T-helper 1 cell treated with Interleukin-12 subunit alpha and Interleukin-12 subunit beta and Interleukin-4 antibody, amounts not matched to agents 30 μg/mL and 1 μg/mL, for 36 hours (primary cell): ENCODE data around the gene ADSL.
A peak's percentile ranks its signal among the peaks of the same experiment; 100 is the strongest.

Experiments
- H3K27ac Mint-ChIP-seq: one replicate; pipeline ENCODE4 v1.8.0; 2021; ENCODE audit warnings: mild to moderate bottlenecking, mixed read lengths
- H3K27me3 Mint-ChIP-seq: one replicate; pipeline ENCODE4 v1.8.0; 2021; ENCODE audit warnings: low read depth, mixed read lengths
- H3K36me3 Mint-ChIP-seq: one replicate; pipeline ENCODE4 v1.8.0; 2021; ENCODE audit warnings: low read depth, mixed read lengths
- H3K4me1 Mint-ChIP-seq: one replicate; pipeline ENCODE4 v1.8.0; 2021; ENCODE audit warnings: low read depth, mixed read lengths
- H3K4me3 Mint-ChIP-seq: one replicate; pipeline ENCODE4 v1.8.0; 2021; ENCODE audit warnings: mild to moderate bottlenecking, moderate library complexity, mixed read lengths
- H3K9me3 Mint-ChIP-seq: one replicate; pipeline ENCODE4 v1.8.0; 2021; ENCODE audit warnings: mixed read lengths

Gene ADSL

GRCh38 chr22:40334899-40335298, 11.4 kb upstream of the ADSL start:
- H3K27ac Mint-ChIP-seq = peak overlapping the region; percentile 70
- H3K4me1 Mint-ChIP-seq = peaks cover 57% of the 10 kb centered on the region
- peaks cover 41% of the 10 kb centered on the region for H3K36me3 Mint-ChIP-seq
- H3K4me3 Mint-ChIP-seq = peak overlapping the region; percentile 59
- no peaks in the 10 kb centered on the region for H3K9me3 Mint-ChIP-seq
- no peaks in the 10 kb centered on the region for H3K27me3 Mint-ChIP-seq

GRCh38 chr22:40335358-40335757, 10.9 kb upstream of the ADSL start:
- Mint-ChIP-seq H3K4me3 (no peak overlapping the region), H3K4me1 (peaks cover 55% of the 10 kb centered on the region), H3K27me3 (no peaks in the 10 kb centered on the region), H3K27ac (no peak overlapping the region), H3K9me3 (no peaks in the 10 kb centered on the region), H3K36me3 (peaks cover 38% of the 10 kb centered on the region)

GRCh38 chr22:40340044-40340443, 6.3 kb upstream of the ADSL start:
- H3K27me3 Mint-ChIP-seq = no peaks in the 10 kb centered on the region
- H3K4me1 Mint-ChIP-seq = peaks cover 36% of the 10 kb centered on the region
- H3K27ac Mint-ChIP-seq = no peak overlapping the region
- no peaks in the 10 kb centered on the region for H3K9me3 Mint-ChIP-seq
- no peak overlapping the region for H3K4me3 Mint-ChIP-seq
- peaks cover 19% of the 10 kb centered on the region for H3K36me3 Mint-ChIP-seq

GRCh38 chr22:40341604-40342003, 4.7 kb upstream of the ADSL start:
- Mint-ChIP-seq H3K4me3 (no peak overlapping the region), H3K36me3 (peaks cover 20% of the 10 kb centered on the region), H3K27me3 (no peaks in the 10 kb centered on the region), H3K9me3 (no peaks in the 10 kb centered on the region), H3K4me1 (peaks cover 31% of the 10 kb centered on the region), H3K27ac (no peak overlapping the region)

- Mint-ChIP-seq H3K36me3 (peaks cover 22% of the 10 kb centered on the region), H3K4me1 (peaks cover 38% of the 10 kb centered on the region), H3K4me3 (peak overlapping the region; percentile 23), H3K9me3 (no peaks in the 10 kb centered on the region), H3K27me3 (no peaks in the 10 kb centered on the region), H3K27ac (no peak overlapping the region)
These were observed 3.8 kb upstream of the ADSL start for GRCh38 chr22:40342521-40342920.

GRCh38 chr22:40345271-40345670, 1.0 kb upstream of the ADSL start:
- H3K9me3 Mint-ChIP-seq = no peaks in the 10 kb centered on the region
- H3K27ac Mint-ChIP-seq = peak overlapping the region; percentile 94
- peaks cover 45% of the 10 kb centered on the region for H3K4me1 Mint-ChIP-seq
- peaks cover 22% of the 10 kb centered on the region for H3K36me3 Mint-ChIP-seq
- peak overlapping the region; percentile 92 for H3K4me3 Mint-ChIP-seq
- H3K27me3 Mint-ChIP-seq = no peaks in the 10 kb centered on the region

GRCh38 chr22:40345815-40346184, 500 bp upstream of the ADSL start:
- H3K9me3 Mint-ChIP-seq = no peaks in the 10 kb centered on the region
- no peaks in the 10 kb centered on the region for H3K27me3 Mint-ChIP-seq
- H3K36me3 Mint-ChIP-seq = peaks cover 22% of the 10 kb centered on the region
- peak overlapping the region; percentile 94 for H3K27ac Mint-ChIP-seq
- H3K4me3 Mint-ChIP-seq = peak overlapping the region; percentile 92
- H3K4me1 Mint-ChIP-seq = peaks cover 43% of the 10 kb centered on the region

GRCh38 chr22:40347300-40347699, 1.0 kb downstream of the ADSL start:
- H3K27ac Mint-ChIP-seq = peak overlapping the region; percentile 94
- no peaks in the 10 kb centered on the region for H3K9me3 Mint-ChIP-seq
- H3K4me3 Mint-ChIP-seq = peak overlapping the region; percentile 92
- peaks cover 36% of the 10 kb centered on the region for H3K4me1 Mint-ChIP-seq
- no peaks in the 10 kb centered on the region for H3K27me3 Mint-ChIP-seq
- H3K36me3 Mint-ChIP-seq = peaks cover 17% of the 10 kb centered on the region

- no peaks in the 10 kb centered on the region for H3K9me3 Mint-ChIP-seq
These were observed 1.8 kb downstream of the ADSL start for GRCh38 chr22:40348025-40348658.

GRCh38 chr22:40352763-40353162, 6.5 kb downstream of the ADSL start:
- Mint-ChIP-seq H3K36me3 (peaks cover 22% of the 10 kb centered on the region), H3K9me3 (no peaks in the 10 kb centered on the region), H3K4me1 (peaks cover 8% of the 10 kb centered on the region), H3K27me3 (no peaks in the 10 kb centered on the region), H3K27ac (no peak overlapping the region), H3K4me3 (no peak overlapping the region)

More at GRCh38 chr22:40348025-40348658, 1.8 kb downstream of the ADSL start:
- peaks cover 29% of the 10 kb centered on the region for H3K4me1 Mint-ChIP-seq
- no peaks in the 10 kb centered on the region for H3K27me3 Mint-ChIP-seq
- H3K27ac Mint-ChIP-seq = peak overlapping the region; percentile 94
- peak overlapping the region; percentile 92 for H3K4me3 Mint-ChIP-seq
- H3K36me3 Mint-ChIP-seq = peaks cover 16% of the 10 kb centered on the region

GRCh38 chr22:40361100-40361499, 14.8 kb downstream of the ADSL start:
- peaks cover 72% of the 10 kb centered on the region for H3K36me3 Mint-ChIP-seq
- no peaks in the 10 kb centered on the region for H3K4me1 Mint-ChIP-seq
- H3K4me3 Mint-ChIP-seq = no peak overlapping the region
- H3K27ac Mint-ChIP-seq = no peak overlapping the region
- no peaks in the 10 kb centered on the region for H3K27me3 Mint-ChIP-seq
- H3K9me3 Mint-ChIP-seq = no peaks in the 10 kb centered on the region

GRCh38 chr22:40363059-40363458, 16.8 kb downstream of the ADSL start:
- Mint-ChIP-seq H3K4me3 (no peak overlapping the region), H3K9me3 (no peaks in the 10 kb centered on the region), H3K27ac (no peak overlapping the region), H3K4me1 (peaks cover 4% of the 10 kb centered on the region), H3K27me3 (no peaks in the 10 kb centered on the region), H3K36me3 (peaks cover 78% of the 10 kb centered on the region)

GRCh38 chr22:40364431-40364830, 18.1 kb downstream of the ADSL start:
- Mint-ChIP-seq H3K36me3 (peaks cover 73% of the 10 kb centered on the region), H3K9me3 (no peaks in the 10 kb centered on the region), H3K4me1 (peaks cover 4% of the 10 kb centered on the region), H3K27me3 (no peaks in the 10 kb centered on the region), H3K27ac (no peak overlapping the region), H3K4me3 (no peak overlapping the region)

GRCh38 chr22:40366068-40366467, 19.8 kb downstream of the ADSL start:
- Mint-ChIP-seq H3K36me3 (peaks cover 61% of the 10 kb centered on the region), H3K27ac (peak overlapping the region; percentile 4), H3K4me3 (no peak overlapping the region), H3K27me3 (no peaks in the 10 kb centered on the region), H3K9me3 (no peaks in the 10 kb centered on the region), H3K4me1 (peaks cover 8% of the 10 kb centered on the region)

- peaks cover 49% of the 10 kb centered on the region for H3K36me3 Mint-ChIP-seq
These were observed 21.0 kb downstream of the ADSL start for GRCh38 chr22:40367342-40367741.

GRCh38 chr22:40368016-40368415, 21.7 kb downstream of the ADSL start:
- Mint-ChIP-seq H3K4me1 (peaks cover 13% of the 10 kb centered on the region), H3K27me3 (no peaks in the 10 kb centered on the region), H3K4me3 (no peak overlapping the region), H3K36me3 (peaks cover 44% of the 10 kb centered on the region), H3K27ac (no peak overlapping the region), H3K9me3 (no peaks in the 10 kb centered on the region)

More at GRCh38 chr22:40367342-40367741, 21.0 kb downstream of the ADSL start:
- Mint-ChIP-seq H3K27ac (no peak overlapping the region), H3K4me3 (no peak overlapping the region), H3K4me1 (peaks cover 13% of the 10 kb centered on the region), H3K27me3 (no peaks in the 10 kb centered on the region), H3K9me3 (no peaks in the 10 kb centered on the region)
